Gastrocnemius medialis (tissue), 4 donors: ENCODE results near the gene PSMB10.

ENCODE experiments used
- CTCF ChIP-seq, 5 experiments: fragments of 450-650 bp in 3 of 5; fragments of 200-600 bp in 2 of 5; sonication (generic) in 2 of 5; IDR thresholded peaks in 4 of 5; conservative IDR thresholded peaks in 1 of 5; 1 replicate in 4 of 5; 2 replicates in 1 of 5; pipeline ENCODE4 v1.5.1; 2016 to 2019; ENCODE audit warnings: antibody characterized with exemption in 5 of 5, mild to moderate bottlenecking in 3 of 5, moderate library complexity in 3 of 5
- POLR2A ChIP-seq, 2 donors: fragments of 450-650 bp; IDR thresholded peaks; one replicate each; pipeline ENCODE4 v1.6.1; 2017; ENCODE audit warnings: antibody characterized with exemption in 2 of 2, mild to moderate bottlenecking in 2 of 2, moderate library complexity in 2 of 2

DNA sequence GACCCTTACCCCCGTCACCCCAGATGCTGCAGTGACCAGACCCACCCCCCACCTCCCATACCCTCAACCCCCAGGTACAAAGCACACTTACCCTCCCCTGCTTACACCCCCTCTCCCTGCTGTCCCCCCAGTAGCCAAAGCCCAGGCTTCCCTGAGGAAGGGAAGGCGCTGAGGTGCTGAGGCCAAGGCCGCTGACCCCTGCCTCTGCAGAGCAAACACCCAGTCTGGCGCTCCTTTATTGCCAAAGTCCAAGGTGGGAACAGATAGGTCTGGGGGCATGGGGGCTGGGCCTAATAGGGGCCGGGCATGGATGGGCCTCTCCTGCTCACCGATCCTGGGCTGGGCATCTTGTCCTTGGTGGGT lies 6.6 kb upstream of the PSMB10 start:
- TF ChIP-seq POLR2A (IDR thresholded peaks at IDR 0.05) (no peak), CTCF (IDR thresholded peaks at IDR 0.05 in 4 of 5, conservative IDR thresholded peaks at IDR 0.05 in 1 of 5) (no peak)
